Activated naive CD8-positive, alpha-beta T cell treated with anti-CD3 and anti-CD28 coated beads for 36 hours (primary cell): ENCODE data around the gene AMH. TPM values are rescaled to one million over a fixed set of nuclear protein-coding genes. Genes with fewer than 3 reads are reported as not detected.
A peak's percentile ranks its signal among the peaks of the same experiment; 100 is the strongest.

Source experiments
- DNase-seq: peaks from one replicate; pipeline ENCODE4 v3.0.0; 2021
- H3K27ac Mint-ChIP-seq: one replicate; pipeline ENCODE4 v1.8.0; 2022; ENCODE audit warnings: mild to moderate bottlenecking, moderate library complexity, mixed read lengths
- H3K27me3 Mint-ChIP-seq: one replicate; pipeline ENCODE4 v1.8.0; 2022; ENCODE audit warnings: mild to moderate bottlenecking, mixed read lengths
- H3K36me3 Mint-ChIP-seq: one replicate; pipeline ENCODE4 v1.8.0; 2021; ENCODE audit warnings: mild to moderate bottlenecking, mixed read lengths
- H3K4me1 Mint-ChIP-seq: one replicate; pipeline ENCODE4 v1.8.0; 2021; ENCODE audit warnings: mixed read lengths
- H3K4me3 Mint-ChIP-seq: one replicate; pipeline ENCODE4 v1.8.0; 2022; ENCODE audit warnings: mild to moderate bottlenecking, moderate library complexity, mixed read lengths
- H3K9me3 Mint-ChIP-seq: one replicate; pipeline ENCODE4 v1.8.0; 2022; ENCODE audit warnings: mixed read lengths
- total RNA-seq, 2 experiments: library from RNA; stranded (reverse); gene quantifications; one replicate each; pipeline ENCODE4 v1.2.3, GENCODE V29; 2021

Gene AMH
- total RNA-seq, 2 experiments from 2014 or later = 7.4 to 10.0 TPM

DNA sequence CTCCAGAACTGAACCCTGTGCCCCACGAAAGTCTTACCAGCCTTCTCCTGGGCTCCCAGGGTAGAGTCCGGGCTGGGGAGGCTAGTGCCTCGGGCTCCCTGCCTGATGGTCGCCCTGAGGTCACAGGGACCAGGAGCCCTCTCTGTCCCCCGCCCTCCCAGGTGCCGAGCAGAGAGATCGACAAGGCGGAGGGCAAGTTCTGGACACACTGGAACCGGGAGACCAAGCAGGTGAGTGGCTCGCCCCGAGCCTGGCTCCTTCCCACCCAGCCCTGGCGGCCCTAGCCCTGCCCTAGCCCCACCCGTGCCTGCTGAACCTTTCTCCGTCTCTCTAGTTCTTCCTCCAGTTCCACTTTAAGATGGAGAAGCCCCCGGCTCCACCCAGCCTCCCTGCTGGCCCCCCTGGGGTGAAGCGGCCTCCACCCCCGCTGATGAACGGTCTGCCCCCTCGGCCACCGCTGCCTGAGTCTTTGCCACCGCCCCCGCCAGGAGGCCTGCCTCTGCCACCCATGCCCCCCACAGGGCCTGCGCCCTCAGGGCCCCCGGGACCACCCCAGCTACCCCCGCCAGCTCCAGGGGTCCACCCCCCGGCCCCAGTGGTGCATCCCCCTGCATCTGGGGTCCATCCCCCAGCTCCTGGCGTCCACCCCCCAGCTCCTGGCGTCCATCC is 1.6 kb upstream of the AMH start:
- H3K36me3 Mint-ChIP-seq = peaks cover 10% of the 10 kb centered on the region
- DNase-seq = no peak
- H3K4me3 Mint-ChIP-seq = no peak overlapping the region
- H3K4me1 Mint-ChIP-seq = peaks cover 4% of the 10 kb centered on the region
- no peak overlapping the region for H3K27ac Mint-ChIP-seq
- H3K27me3 Mint-ChIP-seq = peaks cover 7% of the 10 kb centered on the region
- H3K9me3 Mint-ChIP-seq = no peaks in the 10 kb centered on the region

- H3K27ac Mint-ChIP-seq = no peak overlapping the region
- no peaks in the 10 kb centered on the region for H3K9me3 Mint-ChIP-seq
- H3K36me3 Mint-ChIP-seq = peaks cover 8% of the 10 kb centered on the region
- DNase-seq = no peak
- H3K27me3 Mint-ChIP-seq = peaks cover 8% of the 10 kb centered on the region
- no peak overlapping the region for H3K4me3 Mint-ChIP-seq
- no peaks in the 10 kb centered on the region for H3K4me1 Mint-ChIP-seq
These were observed 750 bp upstream of the AMH start for GRCh38 chr19:2248136-2249009.

DNA sequence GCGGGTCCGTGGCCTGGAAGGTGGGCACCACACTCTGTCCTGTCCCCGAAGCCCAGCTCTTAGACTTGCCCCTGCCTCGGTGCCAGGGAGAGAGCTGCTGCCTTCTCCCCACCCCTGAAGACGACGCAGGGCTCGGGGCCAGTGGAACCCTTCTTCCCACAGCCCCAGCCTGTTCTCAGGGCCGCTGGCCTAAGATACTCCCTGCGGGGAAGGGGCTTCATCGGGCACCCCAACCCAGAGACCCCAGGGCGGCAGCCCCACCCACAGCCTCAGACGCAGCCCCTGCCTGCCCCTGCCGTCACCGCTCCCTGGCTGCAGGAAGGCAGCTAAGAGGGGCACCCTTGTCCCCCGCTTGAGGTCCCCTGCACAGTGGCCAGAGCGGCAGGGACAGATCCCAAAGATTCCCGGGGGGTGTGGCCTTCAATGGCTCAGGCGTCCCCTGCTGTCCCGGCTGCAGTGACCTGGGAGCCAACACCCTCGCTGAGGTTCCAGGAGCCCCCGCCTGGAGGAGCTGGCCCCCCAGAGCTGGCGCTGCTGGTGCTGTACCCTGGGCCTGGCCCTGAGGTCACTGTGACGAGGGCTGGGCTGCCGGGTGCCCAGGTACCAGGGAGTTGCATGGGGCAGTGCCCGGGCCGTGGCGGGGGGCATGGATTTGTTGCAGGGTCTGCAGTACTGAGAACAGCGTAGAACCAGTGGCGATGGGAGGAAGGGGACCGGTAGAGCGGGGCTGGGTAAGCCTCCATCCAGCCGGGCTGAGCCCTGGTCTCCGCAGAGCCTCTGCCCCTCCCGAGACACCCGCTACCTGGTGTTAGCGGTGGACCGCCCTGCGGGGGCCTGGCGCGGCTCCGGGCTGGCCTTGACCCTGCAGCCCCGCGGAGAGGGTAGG is 1.0 kb downstream of the AMH start:
- Mint-ChIP-seq H3K36me3 (peaks cover 2% of the 10 kb centered on the region), H3K27ac (no peak overlapping the region), H3K4me3 (no peak overlapping the region)

GRCh38 chr19:2250766-2251105 is 1.6 kb downstream of the AMH start:
- H3K27ac Mint-ChIP-seq = no peak overlapping the region
- peaks cover 13% of the 10 kb centered on the region for H3K27me3 Mint-ChIP-seq
- no peaks in the 10 kb centered on the region for H3K9me3 Mint-ChIP-seq
- DNase-seq = no peak
- H3K4me1 Mint-ChIP-seq = peaks cover 2% of the 10 kb centered on the region
- no peak overlapping the region for H3K4me3 Mint-ChIP-seq
- H3K36me3 Mint-ChIP-seq = peaks cover 2% of the 10 kb centered on the region

More for the DNA sequence above, 1.0 kb downstream of the AMH start:
- H3K4me1 Mint-ChIP-seq = peaks cover 2% of the 10 kb centered on the region
- H3K9me3 Mint-ChIP-seq = no peaks in the 10 kb centered on the region
- no peak for DNase-seq
- H3K27me3 Mint-ChIP-seq = peaks cover 13% of the 10 kb centered on the region

DNA sequence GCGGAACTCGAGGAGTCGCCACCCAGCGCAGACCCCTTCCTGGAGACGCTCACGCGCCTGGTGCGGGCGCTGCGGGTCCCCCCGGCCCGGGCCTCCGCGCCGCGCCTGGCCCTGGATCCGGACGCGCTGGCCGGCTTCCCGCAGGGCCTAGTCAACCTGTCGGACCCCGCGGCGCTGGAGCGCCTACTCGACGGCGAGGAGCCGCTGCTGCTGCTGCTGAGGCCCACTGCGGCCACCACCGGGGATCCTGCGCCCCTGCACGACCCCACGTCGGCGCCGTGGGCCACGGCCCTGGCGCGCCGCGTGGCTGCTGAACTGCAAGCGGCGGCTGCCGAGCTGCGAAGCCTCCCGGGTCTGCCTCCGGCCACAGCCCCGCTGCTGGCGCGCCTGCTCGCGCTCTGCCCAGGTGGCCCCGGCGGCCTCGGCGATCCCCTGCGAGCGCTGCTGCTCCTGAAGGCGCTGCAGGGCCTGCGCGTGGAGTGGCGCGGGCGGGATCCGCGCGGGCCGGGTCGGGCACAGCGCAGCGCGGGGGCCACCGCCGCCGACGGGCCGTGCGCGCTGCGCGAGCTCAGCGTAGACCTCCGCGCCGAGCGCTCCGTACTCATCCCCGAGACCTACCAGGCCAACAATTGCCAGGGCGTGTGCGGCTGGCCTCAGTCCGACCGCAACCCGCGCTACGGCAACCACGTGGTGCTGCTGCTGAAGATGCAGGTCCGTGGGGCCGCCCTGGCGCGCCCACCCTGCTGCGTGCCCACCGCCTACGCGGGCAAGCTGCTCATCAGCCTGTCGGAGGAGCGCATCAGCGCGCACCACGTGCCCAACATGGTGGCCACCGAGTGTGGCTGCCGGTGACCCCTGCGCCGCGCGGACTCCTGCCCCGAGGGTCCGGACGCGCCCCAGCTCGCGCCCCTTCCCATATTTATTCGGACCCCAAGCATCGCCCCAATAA is 2.3 kb downstream of the AMH start:
- Mint-ChIP-seq H3K27me3 (peaks cover 13% of the 10 kb centered on the region), H3K27ac (no peak overlapping the region), H3K4me3 (peak overlapping the region; percentile 48), H3K9me3 (no peaks in the 10 kb centered on the region), H3K36me3 (no peaks in the 10 kb centered on the region), H3K4me1 (peaks cover 2% of the 10 kb centered on the region)
- DNase-seq = peak; percentile 57

GRCh38 chr19:2252055-2252796 is 3.1 kb downstream of the AMH start:
- H3K9me3 Mint-ChIP-seq = no peaks in the 10 kb centered on the region
- peaks cover 13% of the 10 kb centered on the region for H3K27me3 Mint-ChIP-seq
- peak overlapping the region; percentile 52 for H3K4me3 Mint-ChIP-seq
- no peaks in the 10 kb centered on the region for H3K36me3 Mint-ChIP-seq
- no peak for DNase-seq
- no peak overlapping the region for H3K27ac Mint-ChIP-seq
- H3K4me1 Mint-ChIP-seq = peaks cover 2% of the 10 kb centered on the region

DNA sequence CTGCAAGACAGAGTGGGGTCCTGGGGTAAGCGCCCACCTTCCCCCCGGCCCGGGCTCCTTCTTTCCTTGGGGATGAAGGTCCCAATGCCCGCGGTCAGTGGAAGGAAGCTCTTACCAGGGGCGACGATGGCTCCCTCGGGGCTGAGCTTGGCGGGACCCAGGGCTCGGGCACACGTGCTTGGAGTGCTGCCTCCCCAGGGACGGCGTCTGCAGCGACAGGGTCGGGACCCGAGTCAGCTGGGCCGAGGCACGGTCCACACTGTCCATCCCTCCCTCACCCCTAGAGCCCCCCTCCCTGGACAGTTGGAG is 3.6 kb downstream of the AMH start:
- Mint-ChIP-seq H3K27me3 (peaks cover 13% of the 10 kb centered on the region), H3K36me3 (no peaks in the 10 kb centered on the region), H3K27ac (no peak overlapping the region), H3K4me1 (peaks cover 2% of the 10 kb centered on the region), H3K4me3 (peak overlapping the region; percentile 52), H3K9me3 (no peaks in the 10 kb centered on the region)
- no peak for DNase-seq

DNA sequence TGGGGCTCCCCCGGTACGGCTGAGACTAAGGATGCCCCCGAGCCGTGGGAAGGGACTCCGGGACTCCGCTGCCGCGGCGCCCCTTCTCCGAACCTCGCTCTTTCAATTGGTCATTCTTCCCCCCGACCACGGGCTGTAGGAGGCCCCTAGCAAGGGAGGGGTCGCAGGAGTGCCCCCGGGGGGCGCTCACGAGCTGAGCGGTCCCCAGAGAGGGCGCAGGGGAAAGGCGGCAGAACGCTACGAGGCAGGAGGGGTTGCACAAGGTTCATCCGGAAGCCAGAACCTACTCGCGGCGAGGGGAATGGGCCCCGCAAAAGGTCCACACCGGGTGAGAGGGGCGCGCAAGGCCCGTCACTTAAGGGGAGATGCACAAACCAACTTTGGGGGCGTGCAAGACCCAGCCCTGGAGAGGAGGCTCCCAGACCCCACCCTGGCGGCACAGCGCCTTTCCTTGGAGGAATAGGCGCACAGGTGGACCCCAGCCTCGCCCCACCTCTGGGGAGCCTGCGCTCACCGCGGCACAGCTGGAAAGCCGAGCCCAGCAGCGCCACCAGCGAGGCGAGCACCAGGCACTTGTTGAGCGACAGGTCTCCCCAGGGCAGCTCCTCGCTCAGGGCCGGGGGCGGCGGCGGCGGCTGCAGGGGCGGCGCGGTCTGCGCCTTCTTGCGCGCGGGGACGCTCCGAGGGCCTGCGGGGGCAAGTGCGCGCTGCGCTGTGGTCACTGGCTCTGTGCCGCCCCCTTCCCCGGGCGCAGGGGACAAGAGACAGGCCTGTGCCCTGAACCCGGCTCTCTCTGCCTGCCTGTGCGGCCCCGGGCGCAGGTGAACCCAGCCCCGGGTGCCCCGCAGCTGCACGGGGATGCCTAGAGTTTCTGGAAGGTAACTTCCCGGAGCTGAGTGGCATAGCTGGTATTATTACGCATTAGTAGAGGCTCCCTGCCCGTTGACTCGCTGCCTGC is 4.3 kb downstream of the AMH start:
- no peak overlapping the region for H3K27ac Mint-ChIP-seq
- no peaks in the 10 kb centered on the region for H3K9me3 Mint-ChIP-seq
- peaks cover 8% of the 10 kb centered on the region for H3K4me1 Mint-ChIP-seq
- peak overlapping the region; percentile 52 for H3K4me3 Mint-ChIP-seq
- H3K36me3 Mint-ChIP-seq = no peaks in the 10 kb centered on the region
- peaks cover 13% of the 10 kb centered on the region for H3K27me3 Mint-ChIP-seq
- DNase-seq = peak; percentile 57

GRCh38 chr19:2254064-2254872 is 5.1 kb downstream of the AMH start:
- peak overlapping the region; percentile 25 for H3K4me3 Mint-ChIP-seq

GRCh38 chr19:2255112-2255845 is 6.2 kb downstream of the AMH start:
- no peak overlapping the region for H3K4me3 Mint-ChIP-seq
- peaks cover 13% of the 10 kb centered on the region for H3K27me3 Mint-ChIP-seq
- DNase-seq = no peak
- H3K27ac Mint-ChIP-seq = no peak overlapping the region
- H3K9me3 Mint-ChIP-seq = no peaks in the 10 kb centered on the region
- H3K4me1 Mint-ChIP-seq = peaks cover 17% of the 10 kb centered on the region
- no peaks in the 10 kb centered on the region for H3K36me3 Mint-ChIP-seq

More at GRCh38 chr19:2254064-2254872, 5.1 kb downstream of the AMH start:
- H3K27ac Mint-ChIP-seq = no peak overlapping the region
- no peaks in the 10 kb centered on the region for H3K36me3 Mint-ChIP-seq
- H3K27me3 Mint-ChIP-seq = peaks cover 13% of the 10 kb centered on the region
- no peak for DNase-seq
- no peaks in the 10 kb centered on the region for H3K9me3 Mint-ChIP-seq
- H3K4me1 Mint-ChIP-seq = peaks cover 13% of the 10 kb centered on the region

- Mint-ChIP-seq H3K27me3 (peaks cover 13% of the 10 kb centered on the region), H3K27ac (no peak within 1 kb of the TSS), H3K4me3 (peak within 1 kb of the TSS; percentile 14), H3K4me1 (peaks cover 18% of the 10 kb centered on the region), H3K9me3 (no peaks in the 10 kb centered on the region), H3K36me3 (no peaks in the 10 kb centered on the region)
- DNase-seq = no peak
These were observed 7.0 kb downstream of the AMH start, which contains the start of gene JSRP1 for GRCh38 chr19:2255982-2256685. Gene JSRP1, minus strand, starts transcription at chr19:2256417. Its CDS starts 1,103 bp downstream, at chr19:2255314.
